GM23338 (cell line): ENCODE measurements around the gene SPINK2. TPM values are rescaled to one million over a fixed set of nuclear protein-coding genes. Genes with fewer than 3 reads are reported as not detected.

Source experiments
- ATAC-seq: fragments of 200-7000 bp; cut with Tn5 transposase; 3 replicates; pipeline ENCODE4 v1.9.1; 2020
- DNase-seq: peaks from one replicate; pipeline ENCODE4 v3.0.0-alpha.2; 2015; ENCODE audit warnings: low spot score
- H2AFZ ChIP-seq: fragments of 200-600 bp; sonication (generic); 2 replicates; pipeline ENCODE4 v1.8.0; 2016; ENCODE audit warnings: antibody characterized with exemption, mild to moderate bottlenecking, moderate library complexity
- H3F3A ChIP-seq: fragments of 200-600 bp; sonication (generic); replicated peaks from 2 replicates; pipeline ENCODE4 v1.8.0; 2017; ENCODE audit warnings: antibody characterized with exemption, mixed run types, low read depth
- H3K27ac ChIP-seq: fragments of 200-600 bp; sonication (generic); 2 replicates; pipeline ENCODE4 v1.6.1; 2016; ENCODE audit warnings: low read depth
- H3K27me3 ChIP-seq: fragments of 200-600 bp; sonication (generic); 2 replicates; pipeline ENCODE4 v1.8.0; 2016; ENCODE audit warnings: mild to moderate bottlenecking, mixed run types, moderate library complexity; ENCODE audit not compliant: insufficient read depth
- H3K36me3 ChIP-seq: fragments of 200-600 bp; sonication (generic); 2 replicates; pipeline ENCODE4 v1.8.0; 2016; ENCODE audit warnings: mild to moderate bottlenecking; ENCODE audit not compliant: insufficient read depth
- H3K4me1 ChIP-seq: fragments of 200-600 bp; sonication (generic); 2 replicates; pipeline ENCODE4 v1.8.0; 2016; ENCODE audit warnings: mild to moderate bottlenecking, moderate library complexity; ENCODE audit not compliant: insufficient read depth
- H3K4me2 ChIP-seq: fragments of 200-600 bp; sonication (generic); 2 replicates; pipeline ENCODE4 v1.7.1; 2017; ENCODE audit warnings: mixed run types
- H3K4me3 ChIP-seq: fragments of 200-600 bp; sonication (generic); 2 replicates; pipeline ENCODE4 v1.6.1; 2016; ENCODE audit warnings: mixed run types
- H3K79me2 ChIP-seq: fragments of 200-600 bp; sonication (generic); replicated peaks from 2 replicates; pipeline ENCODE4 v1.8.0; 2017; ENCODE audit warnings: mild to moderate bottlenecking; ENCODE audit not compliant: insufficient read depth
- H3K9me2 ChIP-seq: fragments of 200-600 bp; sonication (generic); 2 replicates; pipeline ENCODE4 v1.8.0; 2017; ENCODE audit not compliant: insufficient read depth
- H4K20me1 ChIP-seq: fragments of 200-600 bp; sonication (generic); replicated peaks from 2 replicates; pipeline ENCODE4 v1.8.0; 2017; ENCODE audit warnings: mild to moderate bottlenecking; ENCODE audit not compliant: insufficient read depth
- H3K27ac Mint-ChIP-seq: 2 replicates; pipeline ENCODE4 v1.8.0; 2020; ENCODE audit warnings: inconsistent platforms, mild to moderate bottlenecking, moderate library complexity, mixed read lengths
- H3K27me3 Mint-ChIP-seq: 3 replicates; pipeline ENCODE4 v1.8.0; 2022; ENCODE audit warnings: low read depth, mild to moderate bottlenecking, moderate library complexity, mixed read lengths, inconsistent platforms; ENCODE audit not compliant: insufficient read depth, poor library complexity
- H3K36me3 Mint-ChIP-seq: 3 replicates; pipeline ENCODE4 v1.8.0; 2021; ENCODE audit warnings: low read depth, mild to moderate bottlenecking, inconsistent platforms, moderate library complexity, mixed read lengths
- H3K4me1 Mint-ChIP-seq: 3 replicates; pipeline ENCODE4 v1.8.0; 2020; ENCODE audit warnings: mild to moderate bottlenecking, inconsistent platforms, mixed read lengths
- H3K4me3 Mint-ChIP-seq: 3 replicates; pipeline ENCODE4 v1.8.0; 2021; ENCODE audit warnings: moderate library complexity, mild to moderate bottlenecking, inconsistent platforms, mixed read lengths
- H3K9me3 Mint-ChIP-seq: 3 replicates; pipeline ENCODE4 v1.8.0; 2020; ENCODE audit warnings: moderate library complexity, mild to moderate bottlenecking, inconsistent platforms, mixed read lengths
- CREB1 ChIP-seq: fragments of 250-450 bp; sonication (Bioruptor Pico); IDR thresholded peaks from 2 replicates; pipeline ENCODE4 v1.5.0; 2020; ENCODE audit warnings: low read depth, mild to moderate bottlenecking, moderate library complexity
- EZH2 ChIP-seq: fragments of 200-600 bp; sonication (generic); IDR thresholded peaks from one replicate; pipeline ENCODE4 v1.8.0; 2017; ENCODE audit warnings: antibody characterized with exemption, mild to moderate bottlenecking, low read depth; ENCODE audit not compliant: unreplicated experiment
- EZH2phosphoT487 ChIP-seq: fragments of 200-600 bp; sonication (generic); IDR thresholded peaks from one replicate; pipeline ENCODE4 v1.8.1; 2018; ENCODE audit warnings: antibody characterized with exemption; ENCODE audit not compliant: unreplicated experiment
- JUNB ChIP-seq: IDR thresholded peaks from one replicate; pipeline ENCODE4 v1.6.1; 2016; ENCODE audit warnings: antibody characterized with exemption; ENCODE audit not compliant: unreplicated experiment
- NANOG ChIP-seq: IDR thresholded peaks from 2 replicates; pipeline ENCODE4 v1.6.1; 2016; ENCODE audit warnings: antibody characterized with exemption, borderline replicate concordance
- POLR2AphosphoS5 ChIP-seq: IDR thresholded peaks from 2 replicates; pipeline ENCODE4 v1.6.1; 2016; ENCODE audit warnings: antibody characterized with exemption, low read depth
- STAT1 ChIP-seq: IDR thresholded peaks from one replicate; pipeline ENCODE4 v1.6.1; 2016; ENCODE audit warnings: antibody characterized with exemption; ENCODE audit not compliant: unreplicated experiment
- ZNF114 ChIP-seq: fragments of 250-450 bp; sonication (Bioruptor Pico); IDR thresholded peaks from 2 replicates; pipeline ENCODE4 v1.5.0; 2020; ENCODE audit warnings: mild to moderate bottlenecking, moderate library complexity
- ZNF331 ChIP-seq: fragments of 250-450 bp; sonication (Bioruptor Pico); IDR thresholded peaks from 2 replicates; pipeline ENCODE4 v1.5.0; 2020; ENCODE audit warnings: low read depth, mild to moderate bottlenecking, moderate library complexity
- polyA plus RNA-seq: library from polyadenylated mRNA; unstranded; fragments of >200 nt; fragmentation: Nextera tagmentation; extraction: Ambion mirVana; gene quantifications from 2 replicates; pipeline ENCODE4 v1.2.1, GENCODE V29; 2016
- total RNA-seq: library from RNA; depleted of rRNA; stranded (reverse); fragments of >200 nt; shearing (Covaris generic); gene quantifications from 2 replicates; pipeline ENCODE4 v1.2.3, GENCODE V29; 2014
- TF ChIP-seq, protein P1 (sequence below): fragments of 250-450 bp; sonication (Bioruptor Pico); IDR thresholded peaks from 2 replicates; pipeline ENCODE4 v1.5.0; 2020; ENCODE audit warnings: mild to moderate bottlenecking, moderate library complexity
- TF ChIP-seq, protein P2 (sequence below), 2 experiments: fragments of 200-600 bp in 1 of 2; sonication (generic) in 1 of 2; conservative IDR thresholded peaks; 2 replicates each; pipeline versions ENCODE4 v1.5.1 to v1.6.1; 2016 to 2017; ENCODE audit warnings: antibody characterized with exemption in 2 of 2, low read depth in 2 of 2, mild to moderate bottlenecking in 2 of 2, moderate library complexity in 1 of 2
- TF ChIP-seq, protein P3 (sequence below): IDR thresholded peaks from one replicate; pipeline ENCODE4 v1.6.1; 2018; ENCODE audit warnings: antibody characterized with exemption; ENCODE audit not compliant: unreplicated experiment
- TF ChIP-seq, protein P4 (sequence below): IDR thresholded peaks from 2 replicates; pipeline ENCODE4 v1.6.1; 2016; ENCODE audit warnings: antibody characterized with exemption

SPINK2 gene
- total and polyA plus RNA-seq, 2 experiments from 2014 or later, result 0.73 to 6.4 TPM

DNA sequence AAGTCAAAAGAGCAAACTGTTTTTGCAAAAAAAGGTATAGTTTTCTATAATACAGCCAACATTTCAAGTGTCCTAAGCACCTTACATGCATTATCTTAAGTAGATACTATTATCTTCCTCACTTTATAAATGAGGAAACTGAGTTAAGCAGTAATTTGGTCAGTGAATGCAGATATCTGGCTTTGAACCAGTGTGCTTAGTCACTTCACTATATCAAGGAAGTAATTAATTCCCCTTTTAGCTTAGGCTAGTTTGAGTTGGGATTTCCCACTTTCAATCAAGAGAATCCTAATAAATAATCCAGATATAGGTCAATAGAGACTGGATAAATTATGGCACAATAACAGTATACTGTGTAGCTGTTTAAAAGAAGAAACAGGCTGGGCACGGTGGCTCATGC lies 14.8 kb downstream of the SPINK2 start:
- DNase-seq (no peak), ATAC-seq (no peak)
- H3K4me3 Mint-ChIP-seq, result no peak overlapping the region
- H3K9me2 ChIP-seq, result no peaks in the 10 kb centered on the region
- no peaks in the 10 kb centered on the region for H3K4me1 ChIP-seq
- H3K4me3 ChIP-seq, result no peak overlapping the region
- no peaks in the 10 kb centered on the region for H3K79me2 ChIP-seq
- no peaks in the 10 kb centered on the region for H3K36me3 Mint-ChIP-seq
- H3K27me3 Mint-ChIP-seq, result no peaks in the 10 kb centered on the region
- no peaks in the 10 kb centered on the region for H4K20me1 ChIP-seq
- H3K36me3 ChIP-seq, result no peaks in the 10 kb centered on the region
- H3F3A ChIP-seq, result no peaks in the 10 kb centered on the region
- no peak overlapping the region for H3K27ac Mint-ChIP-seq
- no peaks in the 10 kb centered on the region for H3K4me1 Mint-ChIP-seq
- no peak overlapping the region for H3K27ac ChIP-seq
- H2AFZ ChIP-seq, result no peak overlapping the region
- TF ChIP-seq, protein P1, sequence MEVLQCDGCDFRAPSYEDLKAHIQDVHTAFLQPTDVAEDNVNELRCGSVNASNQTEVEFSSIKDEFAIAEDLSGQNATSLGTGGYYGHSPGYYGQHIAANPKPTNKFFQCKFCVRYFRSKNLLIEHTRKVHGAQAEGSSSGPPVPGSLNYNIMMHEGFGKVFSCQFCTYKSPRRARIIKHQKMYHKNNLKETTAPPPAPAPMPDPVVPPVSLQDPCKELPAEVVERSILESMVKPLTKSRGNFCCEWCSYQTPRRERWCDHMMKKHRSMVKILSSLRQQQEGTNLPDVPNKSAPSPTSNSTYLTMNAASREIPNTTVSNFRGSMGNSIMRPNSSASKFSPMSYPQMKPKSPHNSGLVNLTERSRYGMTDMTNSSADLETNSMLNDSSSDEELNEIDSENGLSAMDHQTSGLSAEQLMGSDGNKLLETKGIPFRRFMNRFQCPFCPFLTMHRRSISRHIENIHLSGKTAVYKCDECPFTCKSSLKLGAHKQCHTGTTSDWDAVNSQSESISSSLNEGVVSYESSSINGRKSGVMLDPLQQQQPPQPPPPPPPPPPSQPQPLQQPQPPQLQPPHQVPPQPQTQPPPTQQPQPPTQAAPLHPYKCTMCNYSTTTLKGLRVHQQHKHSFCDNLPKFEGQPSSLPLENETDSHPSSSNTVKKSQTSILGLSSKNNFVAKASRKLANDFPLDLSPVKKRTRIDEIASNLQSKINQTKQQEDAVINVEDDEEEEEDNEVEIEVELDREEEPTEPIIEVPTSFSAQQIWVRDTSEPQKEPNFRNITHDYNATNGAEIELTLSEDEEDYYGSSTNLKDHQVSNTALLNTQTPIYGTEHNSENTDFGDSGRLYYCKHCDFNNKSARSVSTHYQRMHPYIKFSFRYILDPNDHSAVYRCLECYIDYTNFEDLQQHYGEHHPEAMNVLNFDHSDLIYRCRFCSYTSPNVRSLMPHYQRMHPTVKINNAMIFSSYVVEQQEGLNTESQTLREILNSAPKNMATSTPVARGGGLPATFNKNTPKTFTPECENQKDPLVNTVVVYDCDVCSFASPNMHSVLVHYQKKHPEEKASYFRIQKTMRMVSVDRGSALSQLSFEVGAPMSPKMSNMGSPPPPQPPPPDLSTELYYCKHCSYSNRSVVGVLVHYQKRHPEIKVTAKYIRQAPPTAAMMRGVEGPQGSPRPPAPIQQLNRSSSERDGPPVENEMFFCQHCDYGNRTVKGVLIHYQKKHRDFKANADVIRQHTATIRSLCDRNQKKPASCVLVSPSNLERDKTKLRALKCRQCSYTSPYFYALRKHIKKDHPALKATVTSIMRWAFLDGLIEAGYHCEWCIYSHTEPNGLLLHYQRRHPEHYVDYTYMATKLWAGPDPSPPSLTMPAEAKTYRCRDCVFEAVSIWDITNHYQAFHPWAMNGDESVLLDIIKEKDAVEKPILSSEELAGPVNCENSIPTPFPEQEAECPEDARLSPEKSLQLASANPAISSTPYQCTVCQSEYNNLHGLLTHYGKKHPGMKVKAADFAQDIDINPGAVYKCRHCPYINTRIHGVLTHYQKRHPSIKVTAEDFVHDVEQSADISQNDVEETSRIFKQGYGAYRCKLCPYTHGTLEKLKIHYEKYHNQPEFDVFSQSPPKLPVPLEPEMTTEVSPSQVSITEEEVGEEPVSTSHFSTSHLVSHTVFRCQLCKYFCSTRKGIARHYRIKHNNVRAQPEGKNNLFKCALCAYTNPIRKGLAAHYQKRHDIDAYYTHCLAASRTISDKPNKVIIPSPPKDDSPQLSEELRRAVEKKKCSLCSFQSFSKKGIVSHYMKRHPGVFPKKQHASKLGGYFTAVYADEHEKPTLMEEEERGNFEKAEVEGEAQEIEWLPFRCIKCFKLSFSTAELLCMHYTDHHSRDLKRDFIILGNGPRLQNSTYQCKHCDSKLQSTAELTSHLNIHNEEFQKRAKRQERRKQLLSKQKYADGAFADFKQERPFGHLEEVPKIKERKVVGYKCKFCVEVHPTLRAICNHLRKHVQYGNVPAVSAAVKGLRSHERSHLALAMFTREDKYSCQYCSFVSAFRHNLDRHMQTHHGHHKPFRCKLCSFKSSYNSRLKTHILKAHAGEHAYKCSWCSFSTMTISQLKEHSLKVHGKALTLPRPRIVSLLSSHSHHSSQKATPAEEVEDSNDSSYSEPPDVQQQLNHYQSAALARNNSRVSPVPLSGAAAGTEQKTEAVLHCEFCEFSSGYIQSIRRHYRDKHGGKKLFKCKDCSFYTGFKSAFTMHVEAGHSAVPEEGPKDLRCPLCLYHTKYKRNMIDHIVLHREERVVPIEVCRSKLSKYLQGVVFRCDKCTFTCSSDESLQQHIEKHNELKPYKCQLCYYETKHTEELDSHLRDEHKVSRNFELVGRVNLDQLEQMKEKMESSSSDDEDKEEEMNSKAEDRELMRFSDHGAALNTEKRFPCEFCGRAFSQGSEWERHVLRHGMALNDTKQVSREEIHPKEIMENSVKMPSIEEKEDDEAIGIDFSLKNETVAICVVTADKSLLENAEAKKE (CRISPR knock-in tag), result no peak
- TF ChIP-seq, protein P2, sequence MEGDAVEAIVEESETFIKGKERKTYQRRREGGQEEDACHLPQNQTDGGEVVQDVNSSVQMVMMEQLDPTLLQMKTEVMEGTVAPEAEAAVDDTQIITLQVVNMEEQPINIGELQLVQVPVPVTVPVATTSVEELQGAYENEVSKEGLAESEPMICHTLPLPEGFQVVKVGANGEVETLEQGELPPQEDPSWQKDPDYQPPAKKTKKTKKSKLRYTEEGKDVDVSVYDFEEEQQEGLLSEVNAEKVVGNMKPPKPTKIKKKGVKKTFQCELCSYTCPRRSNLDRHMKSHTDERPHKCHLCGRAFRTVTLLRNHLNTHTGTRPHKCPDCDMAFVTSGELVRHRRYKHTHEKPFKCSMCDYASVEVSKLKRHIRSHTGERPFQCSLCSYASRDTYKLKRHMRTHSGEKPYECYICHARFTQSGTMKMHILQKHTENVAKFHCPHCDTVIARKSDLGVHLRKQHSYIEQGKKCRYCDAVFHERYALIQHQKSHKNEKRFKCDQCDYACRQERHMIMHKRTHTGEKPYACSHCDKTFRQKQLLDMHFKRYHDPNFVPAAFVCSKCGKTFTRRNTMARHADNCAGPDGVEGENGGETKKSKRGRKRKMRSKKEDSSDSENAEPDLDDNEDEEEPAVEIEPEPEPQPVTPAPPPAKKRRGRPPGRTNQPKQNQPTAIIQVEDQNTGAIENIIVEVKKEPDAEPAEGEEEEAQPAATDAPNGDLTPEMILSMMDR (conservative IDR thresholded peaks at IDR 0.05; ENCODE audit: low read depth in 2 of 2), result no peak
- TF ChIP-seq, protein P3, sequence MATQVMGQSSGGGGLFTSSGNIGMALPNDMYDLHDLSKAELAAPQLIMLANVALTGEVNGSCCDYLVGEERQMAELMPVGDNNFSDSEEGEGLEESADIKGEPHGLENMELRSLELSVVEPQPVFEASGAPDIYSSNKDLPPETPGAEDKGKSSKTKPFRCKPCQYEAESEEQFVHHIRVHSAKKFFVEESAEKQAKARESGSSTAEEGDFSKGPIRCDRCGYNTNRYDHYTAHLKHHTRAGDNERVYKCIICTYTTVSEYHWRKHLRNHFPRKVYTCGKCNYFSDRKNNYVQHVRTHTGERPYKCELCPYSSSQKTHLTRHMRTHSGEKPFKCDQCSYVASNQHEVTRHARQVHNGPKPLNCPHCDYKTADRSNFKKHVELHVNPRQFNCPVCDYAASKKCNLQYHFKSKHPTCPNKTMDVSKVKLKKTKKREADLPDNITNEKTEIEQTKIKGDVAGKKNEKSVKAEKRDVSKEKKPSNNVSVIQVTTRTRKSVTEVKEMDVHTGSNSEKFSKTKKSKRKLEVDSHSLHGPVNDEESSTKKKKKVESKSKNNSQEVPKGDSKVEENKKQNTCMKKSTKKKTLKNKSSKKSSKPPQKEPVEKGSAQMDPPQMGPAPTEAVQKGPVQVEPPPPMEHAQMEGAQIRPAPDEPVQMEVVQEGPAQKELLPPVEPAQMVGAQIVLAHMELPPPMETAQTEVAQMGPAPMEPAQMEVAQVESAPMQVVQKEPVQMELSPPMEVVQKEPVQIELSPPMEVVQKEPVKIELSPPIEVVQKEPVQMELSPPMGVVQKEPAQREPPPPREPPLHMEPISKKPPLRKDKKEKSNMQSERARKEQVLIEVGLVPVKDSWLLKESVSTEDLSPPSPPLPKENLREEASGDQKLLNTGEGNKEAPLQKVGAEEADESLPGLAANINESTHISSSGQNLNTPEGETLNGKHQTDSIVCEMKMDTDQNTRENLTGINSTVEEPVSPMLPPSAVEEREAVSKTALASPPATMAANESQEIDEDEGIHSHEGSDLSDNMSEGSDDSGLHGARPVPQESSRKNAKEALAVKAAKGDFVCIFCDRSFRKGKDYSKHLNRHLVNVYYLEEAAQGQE, result no peak
- TF ChIP-seq EZH2, result no peak
- no peak for TF ChIP-seq STAT1
- no peak for TF ChIP-seq ZNF331 (CRISPR knock-in tag)
- TF ChIP-seq, protein P4, sequence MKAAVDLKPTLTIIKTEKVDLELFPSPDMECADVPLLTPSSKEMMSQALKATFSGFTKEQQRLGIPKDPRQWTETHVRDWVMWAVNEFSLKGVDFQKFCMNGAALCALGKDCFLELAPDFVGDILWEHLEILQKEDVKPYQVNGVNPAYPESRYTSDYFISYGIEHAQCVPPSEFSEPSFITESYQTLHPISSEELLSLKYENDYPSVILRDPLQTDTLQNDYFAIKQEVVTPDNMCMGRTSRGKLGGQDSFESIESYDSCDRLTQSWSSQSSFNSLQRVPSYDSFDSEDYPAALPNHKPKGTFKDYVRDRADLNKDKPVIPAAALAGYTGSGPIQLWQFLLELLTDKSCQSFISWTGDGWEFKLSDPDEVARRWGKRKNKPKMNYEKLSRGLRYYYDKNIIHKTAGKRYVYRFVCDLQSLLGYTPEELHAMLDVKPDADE, result no peak
- TF ChIP-seq CREB1 (CRISPR knock-in tag), result no peak
- no peak for TF ChIP-seq JUNB
- no peak for TF ChIP-seq EZH2phosphoT487
- no peak for TF ChIP-seq NANOG
- no peak for TF ChIP-seq POLR2AphosphoS5
- TF ChIP-seq ZNF114, result no peak
- no peak overlapping the region for H3K4me2 ChIP-seq
- H3K27me3 ChIP-seq, result no peaks in the 10 kb centered on the region
- no peaks in the 10 kb centered on the region for H3K9me3 Mint-ChIP-seq
